Putamen (tissue), 1 donor: ENCODE results near the gene DNALI1.
"Not testable (repeated sequence)": the region's sequence is repeated elsewhere in the genome, so short reads cannot be mapped to it uniquely, and the experiment has no call there.

Source experiments
- DNase-seq: peaks from one replicate; pipeline ENCODE4 v3.0.0-alpha.2; 2016; ENCODE audit warnings: low spot score

Gene DNALI1

DNA sequence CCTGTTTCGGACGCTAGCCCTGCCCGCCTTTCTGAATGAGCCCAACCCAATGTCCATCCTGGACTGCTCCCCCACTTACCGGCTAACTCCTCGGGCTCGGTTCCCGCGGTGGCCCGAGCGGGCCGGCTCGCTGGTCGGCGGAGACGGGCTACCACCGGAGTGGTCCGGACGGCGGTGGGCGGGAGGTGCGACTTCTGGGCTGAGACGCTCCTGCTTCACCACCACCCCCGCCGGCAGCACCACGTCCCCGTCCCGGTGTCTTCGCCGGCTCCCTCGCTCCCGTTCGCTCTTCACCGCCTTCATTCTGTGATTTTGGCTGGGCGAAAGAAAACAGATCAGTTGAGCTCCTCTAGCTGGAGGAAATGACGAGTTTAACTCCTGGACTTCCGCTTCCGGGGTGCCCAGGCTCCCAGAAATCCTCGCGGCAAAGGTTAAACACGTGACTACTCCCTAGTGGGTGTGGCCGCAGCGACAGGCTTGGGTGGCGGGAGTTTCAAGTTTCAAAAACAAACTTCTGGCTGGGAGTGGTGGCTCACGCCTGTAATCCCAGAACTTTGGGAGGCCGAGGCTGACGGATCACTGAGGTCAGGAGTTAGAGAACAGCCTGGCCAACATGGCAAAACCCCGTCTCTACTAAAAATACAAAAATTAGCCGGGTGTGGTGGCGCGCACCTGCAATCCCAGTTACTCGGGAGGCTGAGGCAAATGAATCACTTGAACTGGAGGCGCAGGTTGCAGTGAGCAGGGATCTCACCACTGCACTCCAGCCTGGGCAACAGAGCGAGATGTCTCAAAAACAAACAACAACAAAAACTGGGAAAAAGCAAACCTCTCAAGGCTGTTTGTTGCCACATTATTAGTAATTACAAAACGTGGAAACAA lies 2.6 kb upstream of the DNALI1 start, which contains the start of gene SNIP1:
TSS of gene SNIP1 (minus strand) at position 367 of the 882 bp plus-strand sequence. CDS start at position 303, 64 bp downstream.
- DNase-seq = peak; percentile 96

DNA sequence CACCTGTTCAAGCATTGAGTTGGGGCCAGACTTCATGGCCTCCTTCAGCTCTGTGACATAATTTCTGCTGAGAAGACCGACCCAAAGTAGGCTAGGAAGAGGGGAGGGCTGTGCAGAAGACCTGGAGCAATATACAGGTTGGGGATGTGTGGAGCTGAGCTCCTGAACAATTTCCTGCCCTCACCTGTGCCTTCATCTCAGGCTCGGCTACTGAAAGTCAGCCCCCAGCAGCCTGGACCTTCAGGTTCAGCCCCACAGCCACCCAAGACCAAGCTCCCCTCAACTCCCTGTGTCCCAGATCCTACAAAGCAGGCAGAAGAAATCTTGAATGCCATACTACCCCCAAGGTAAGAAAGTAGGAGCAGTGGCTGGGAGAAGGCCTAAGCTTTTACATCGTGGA lies 662 bp downstream of the DNALI1 start:
- no peak for DNase-seq

DNA sequence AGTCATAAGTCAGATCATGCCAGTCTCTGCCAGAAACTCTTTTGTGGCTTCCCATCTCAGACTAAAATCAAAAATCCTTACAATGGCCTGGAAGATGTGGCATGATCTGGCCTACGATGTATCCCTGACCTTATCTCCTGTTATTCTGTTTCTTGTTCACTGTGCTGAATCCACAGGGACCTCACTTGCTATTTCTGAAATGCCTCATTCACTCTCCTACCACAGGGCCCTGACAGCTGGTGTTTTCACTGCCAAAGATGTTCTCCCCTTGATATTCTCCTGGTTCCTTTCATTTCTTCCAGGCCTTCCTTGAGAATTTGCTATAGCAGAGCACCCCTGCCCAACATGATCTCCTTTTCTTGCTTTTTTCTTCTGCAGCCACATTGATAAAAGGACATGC lies 1.7 kb downstream of the DNALI1 start:
- DNase-seq = no peak

DNA sequence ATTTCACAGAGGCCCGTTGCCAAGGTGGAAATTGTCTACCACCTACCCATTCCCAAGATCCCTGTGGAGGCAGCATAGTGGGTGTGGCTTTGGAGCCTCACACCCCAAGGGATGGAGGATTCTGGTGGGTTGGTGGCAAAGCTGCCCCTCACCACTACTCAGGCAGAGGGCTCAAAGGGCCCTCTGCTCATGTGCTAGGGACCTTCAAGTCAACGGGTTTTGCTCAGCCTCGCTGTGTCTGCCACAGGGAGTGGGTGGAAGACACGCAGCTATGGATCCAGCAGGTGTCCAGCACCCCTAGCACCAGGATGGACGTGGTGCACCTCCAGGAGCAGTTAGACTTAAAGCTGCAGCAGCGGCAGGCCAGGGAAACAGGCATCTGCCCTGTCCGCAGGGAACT lies 2.3 kb downstream of the DNALI1 start:
- no peak for DNase-seq

DNA sequence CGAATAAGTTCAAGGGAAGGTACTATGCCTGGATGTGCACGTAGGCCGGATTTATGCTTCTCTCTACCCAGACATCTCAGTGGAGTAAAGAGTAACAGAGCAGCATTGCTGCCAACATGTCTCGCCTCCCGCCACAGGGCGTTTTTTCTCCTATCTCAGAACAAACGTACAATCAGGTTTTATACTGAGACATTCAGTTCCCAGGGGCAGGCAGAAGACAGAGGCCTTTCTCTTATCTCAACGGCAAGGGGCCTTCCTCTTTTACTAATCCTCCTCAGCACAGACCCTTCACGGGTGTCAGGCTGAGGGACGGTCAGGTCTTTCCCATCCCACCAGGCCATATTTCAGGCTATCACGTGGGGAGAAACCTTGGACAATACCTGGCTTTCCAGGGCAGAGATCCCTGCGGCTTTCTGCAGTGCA lies 3.2 kb downstream of the DNALI1 start:
- not testable (repeated sequence) for DNase-seq

DNA sequence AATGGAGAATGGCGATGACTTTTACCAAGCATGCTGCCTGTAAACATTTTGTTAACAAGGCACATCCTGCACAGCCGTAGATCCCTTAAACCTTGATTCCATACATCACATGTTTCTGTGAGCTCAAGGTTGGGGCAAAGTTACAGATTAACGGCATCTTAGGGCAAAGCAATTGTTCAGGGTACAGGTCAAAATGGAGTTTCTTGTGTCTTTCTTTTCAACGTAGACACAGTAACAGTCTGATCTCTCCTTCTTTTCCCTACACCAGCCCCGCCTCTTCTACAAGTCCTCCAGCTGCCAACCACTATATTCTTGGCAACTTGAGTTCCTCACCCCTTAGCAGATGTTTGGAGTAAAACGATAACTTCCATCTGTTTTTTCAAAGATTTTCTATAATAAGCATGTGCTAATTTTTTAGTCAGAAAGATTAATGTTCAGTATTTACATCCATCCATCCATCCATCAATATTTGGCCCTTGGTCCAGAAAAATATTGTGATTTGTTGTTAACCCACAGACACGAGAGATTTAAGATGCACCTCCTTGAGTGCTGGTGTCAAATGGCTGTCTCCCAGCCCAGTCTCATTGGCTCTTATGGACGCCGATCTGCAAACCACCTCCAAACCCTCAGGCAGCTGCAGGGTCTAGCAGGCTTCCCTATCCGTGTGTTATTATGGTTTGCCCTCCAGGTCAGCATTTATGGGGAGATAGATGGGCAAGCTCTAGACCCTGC lies 3.8 kb downstream of the DNALI1 start:
- no peak for DNase-seq

DNA sequence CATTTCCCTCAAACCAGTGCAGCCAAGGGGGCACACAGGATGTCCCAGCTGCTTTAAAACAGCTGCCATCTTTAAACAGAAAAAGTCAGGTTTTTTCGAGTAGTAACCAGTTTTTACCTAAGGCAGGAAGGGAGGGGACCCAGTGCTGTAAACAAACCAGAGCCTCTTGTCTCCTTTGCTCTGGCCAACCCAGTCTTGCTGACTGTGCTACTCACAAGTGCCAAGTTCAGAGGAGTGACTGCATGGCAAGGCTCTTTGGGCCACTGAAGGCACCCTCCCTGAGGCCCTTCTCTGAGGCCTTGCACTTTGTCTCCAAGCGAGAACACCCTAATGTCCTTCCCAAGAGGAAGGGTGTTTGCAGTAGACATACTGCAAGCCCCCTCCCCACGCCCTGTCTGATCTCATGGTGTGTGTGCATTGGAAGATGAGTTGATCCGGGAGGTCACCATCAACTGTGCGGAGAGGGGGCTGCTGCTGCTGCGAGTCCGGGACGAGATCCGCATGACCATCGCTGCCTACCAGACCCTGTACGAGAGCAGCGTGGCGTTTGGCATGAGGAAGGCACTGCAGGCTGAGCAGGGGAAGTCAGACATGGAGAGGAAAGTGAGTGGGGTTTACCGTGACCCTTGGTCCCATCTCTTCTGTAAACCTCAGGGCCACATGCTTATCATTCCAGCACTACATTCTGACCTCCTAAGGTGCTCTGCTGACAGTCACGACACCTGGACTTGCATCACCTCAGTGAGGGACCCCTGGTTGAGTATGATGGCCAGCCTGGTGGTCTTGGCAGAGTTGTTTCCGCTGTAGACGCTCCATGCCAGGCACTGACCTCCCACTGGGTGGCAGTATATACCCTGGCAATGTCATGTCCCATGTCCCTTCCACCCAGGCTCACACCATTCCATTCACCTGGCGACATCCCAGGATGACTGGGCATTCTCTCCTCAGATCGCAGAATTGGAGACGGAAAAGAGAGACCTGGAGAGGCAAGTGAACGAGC lies 4.7 kb downstream of the DNALI1 start:
- no peak for DNase-seq

DNA sequence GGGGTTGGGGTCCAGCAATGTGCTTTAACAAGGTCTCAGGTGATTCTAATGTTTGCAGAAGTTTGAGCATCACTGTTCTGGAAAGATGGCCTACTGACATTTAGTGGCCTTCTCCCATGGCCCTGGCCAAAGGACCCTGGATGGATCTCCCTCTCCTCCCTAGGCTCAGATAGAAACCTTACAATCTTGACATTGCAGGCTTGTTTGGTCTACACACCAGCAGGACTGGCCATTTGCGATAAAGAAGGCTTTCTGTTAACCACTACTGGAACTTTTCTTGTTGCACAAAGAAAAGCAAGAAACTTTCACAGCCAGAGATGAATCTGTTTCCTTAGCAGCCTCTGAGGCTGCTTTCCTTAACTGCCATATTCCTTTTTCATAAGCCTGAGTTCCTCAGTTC lies 6.2 kb downstream of the DNALI1 start:
- no peak for DNase-seq

DNA sequence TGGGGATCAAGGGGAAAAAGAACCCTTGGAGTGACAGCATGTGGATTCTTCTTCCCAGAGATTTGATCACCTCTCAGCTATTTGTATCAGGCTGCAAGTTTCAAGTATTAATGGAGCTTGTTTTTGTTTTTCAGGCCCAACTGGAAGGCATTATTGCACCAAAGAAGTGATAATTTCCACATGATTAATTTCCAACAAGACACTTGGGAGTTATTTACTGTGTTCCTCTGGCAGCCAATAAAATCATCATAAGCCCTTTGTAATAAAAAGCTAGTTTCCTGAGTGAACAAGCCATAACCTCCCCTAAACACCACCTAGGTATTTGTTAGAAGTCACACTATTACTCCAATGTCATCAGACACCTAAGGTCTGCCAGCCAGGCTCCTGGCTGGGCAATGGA lies 8.2 kb downstream of the DNALI1 start:
- DNase-seq = no peak

DNA sequence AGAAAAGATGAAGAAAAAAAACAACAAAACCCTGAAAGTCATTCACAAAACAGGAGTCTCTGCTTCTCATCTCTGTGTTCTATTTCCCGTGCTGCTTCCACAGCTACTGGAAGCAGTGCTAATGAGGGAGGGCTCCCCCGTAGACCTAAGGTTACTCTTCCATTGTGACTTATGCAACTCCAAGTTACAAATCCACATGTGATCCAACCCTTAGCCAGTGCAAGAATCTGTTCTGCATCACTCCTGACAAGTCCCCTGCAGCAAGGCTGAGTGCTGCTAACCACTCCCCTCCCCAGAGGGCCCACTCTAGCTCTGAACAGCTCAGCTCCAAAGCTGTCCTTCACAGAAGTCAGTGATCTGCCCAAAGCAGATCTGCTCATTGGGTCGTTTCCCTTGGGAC lies 10.3 kb downstream of the DNALI1 start:
- no peak for DNase-seq

DNA sequence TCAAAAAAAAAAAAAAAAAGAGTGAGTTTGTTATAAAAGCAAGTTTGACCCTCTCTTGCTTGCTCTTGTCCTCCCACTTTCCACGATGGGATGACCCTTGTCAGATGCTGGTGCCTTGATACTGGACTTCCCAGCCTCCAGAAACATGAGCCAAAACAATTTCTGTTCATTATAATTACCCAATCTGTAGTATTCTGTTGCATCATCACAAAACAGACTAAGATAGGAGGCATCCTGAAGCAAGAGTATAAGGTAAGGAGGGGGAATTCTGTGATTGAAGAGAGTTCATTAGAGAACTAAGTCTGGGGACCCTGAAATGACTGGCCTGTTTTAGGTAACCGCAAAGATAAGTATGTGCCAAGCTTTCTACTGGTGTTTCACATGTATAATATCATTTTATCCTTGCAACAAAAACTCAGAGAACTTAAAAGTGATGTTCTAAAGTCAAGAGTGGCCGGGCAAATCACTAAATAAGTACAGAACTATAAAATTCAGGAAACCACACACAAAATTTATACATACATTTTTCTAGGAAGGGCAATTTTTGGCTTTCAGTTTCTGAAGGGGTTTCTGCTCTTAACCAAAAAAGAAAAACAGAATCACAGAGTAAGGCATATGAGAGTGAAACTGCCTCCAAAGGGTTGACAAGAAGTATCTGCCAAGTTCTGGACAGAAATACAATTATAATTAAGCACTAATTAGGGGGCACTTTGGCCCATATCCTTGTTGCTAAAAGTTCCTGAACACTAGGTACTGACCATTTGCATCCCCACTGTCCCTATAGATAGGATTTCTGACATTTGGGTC lies 14.0 kb downstream of the DNALI1 start:
- DNase-seq = no peak

DNA sequence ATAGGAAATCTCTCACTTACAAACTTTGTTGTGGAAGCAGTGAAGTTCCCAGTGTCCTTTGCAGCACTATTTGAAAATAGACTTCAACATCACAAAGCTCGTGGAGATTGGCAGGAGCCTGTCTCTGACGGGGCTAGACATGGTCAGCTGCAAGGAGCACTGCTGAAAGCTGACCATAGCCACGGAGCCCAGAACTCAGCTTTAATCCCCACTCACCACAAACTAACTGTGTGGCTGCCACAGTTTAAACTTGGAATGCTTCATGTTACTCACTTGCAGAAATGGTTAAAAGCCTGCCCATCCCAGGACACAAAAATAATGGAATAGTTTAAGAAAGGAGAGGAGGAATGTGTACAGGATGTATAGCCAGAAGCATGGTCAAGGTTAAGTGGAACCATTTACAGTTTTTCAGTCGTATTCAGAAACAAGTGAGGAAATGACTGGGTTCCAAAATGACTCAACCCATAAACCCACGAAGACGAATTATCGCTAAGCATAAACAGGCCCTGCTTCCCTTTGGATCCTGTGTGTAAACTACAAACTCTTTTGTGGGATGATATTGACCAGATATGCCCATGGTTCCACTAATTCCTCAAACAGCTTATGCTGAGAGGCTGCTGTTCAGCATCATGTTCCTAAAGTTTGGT lies 18.2 kb downstream of the DNALI1 start:
- no peak for DNase-seq

DNA sequence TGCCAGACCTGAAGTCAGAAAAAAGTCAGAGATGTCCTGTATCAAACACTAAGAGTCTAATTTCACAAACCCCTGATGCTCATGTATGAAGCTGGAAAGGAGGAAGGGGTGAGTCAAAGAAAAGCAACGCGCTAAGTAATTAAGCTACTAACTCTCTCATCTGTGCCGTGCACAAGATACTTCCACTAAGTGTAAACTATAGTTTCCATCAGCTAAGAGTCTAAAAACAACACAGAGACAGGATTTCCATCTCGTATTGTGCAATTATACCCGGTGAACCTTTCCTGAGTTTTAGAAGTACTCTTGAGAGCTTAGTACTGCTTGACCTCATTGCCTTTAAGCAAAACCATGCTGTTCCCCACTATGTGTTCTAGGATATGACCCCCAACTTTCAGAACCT lies 19.0 kb downstream of the DNALI1 start:
- DNase-seq = no peak

DNA sequence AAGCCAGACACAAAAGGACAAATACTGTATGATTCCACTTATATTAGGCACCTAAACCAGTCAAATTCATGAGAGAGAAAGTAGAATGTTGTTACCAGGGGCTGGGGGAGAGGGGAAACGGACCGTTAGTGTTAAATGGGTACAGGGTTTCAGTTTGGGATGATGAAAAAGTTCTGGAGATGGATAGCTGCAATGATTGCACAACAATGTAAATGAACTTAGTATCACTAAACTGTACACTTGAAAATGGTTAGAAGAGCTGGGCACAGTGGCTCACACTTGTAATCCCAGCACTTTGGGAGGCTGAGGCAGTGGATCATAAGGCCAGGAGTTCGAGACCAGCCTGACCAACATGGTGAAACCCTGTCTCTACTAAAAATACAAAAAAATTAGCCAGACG lies 27.8 kb downstream of the DNALI1 start:
- DNase-seq = not testable (repeated sequence)

DNA sequence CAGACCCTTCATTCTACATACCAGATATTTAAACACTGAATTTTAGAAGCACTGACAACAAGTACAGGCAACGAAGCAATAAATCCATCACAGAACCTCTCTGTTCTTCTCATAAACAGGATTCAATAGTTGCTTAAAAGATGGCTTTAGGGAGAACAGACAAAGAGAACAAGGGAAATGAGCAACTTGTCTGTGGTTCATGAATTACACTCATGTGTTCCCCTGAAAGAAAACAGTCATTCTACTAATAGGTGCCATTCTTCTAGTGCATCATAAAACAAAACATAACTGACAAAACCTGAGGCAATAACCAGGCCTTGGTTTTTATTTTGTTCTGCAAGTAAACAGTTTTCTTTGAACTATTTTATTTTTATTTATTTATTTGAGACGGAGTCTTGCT lies 32.2 kb downstream of the DNALI1 start:
- no peak for DNase-seq

DNA sequence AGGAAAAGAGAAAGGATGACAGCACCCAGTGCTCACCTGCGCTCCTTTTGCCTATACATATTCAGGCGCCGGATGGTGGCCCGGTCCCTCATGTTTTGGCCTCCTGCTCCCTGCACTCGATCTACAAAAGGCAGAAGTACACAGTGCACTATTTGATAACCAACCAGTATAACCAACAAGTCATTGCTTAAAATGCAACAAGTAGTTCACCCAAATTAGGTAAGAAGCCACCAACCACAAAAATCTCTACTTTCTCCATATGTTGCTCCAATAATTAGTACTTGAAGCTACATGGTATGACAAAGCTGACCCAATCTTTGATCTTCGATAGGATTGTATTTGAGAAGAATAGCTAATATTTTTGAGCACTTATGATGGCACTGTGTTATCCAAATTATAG lies 37.0 kb downstream of the DNALI1 start:
- no peak for DNase-seq

DNA sequence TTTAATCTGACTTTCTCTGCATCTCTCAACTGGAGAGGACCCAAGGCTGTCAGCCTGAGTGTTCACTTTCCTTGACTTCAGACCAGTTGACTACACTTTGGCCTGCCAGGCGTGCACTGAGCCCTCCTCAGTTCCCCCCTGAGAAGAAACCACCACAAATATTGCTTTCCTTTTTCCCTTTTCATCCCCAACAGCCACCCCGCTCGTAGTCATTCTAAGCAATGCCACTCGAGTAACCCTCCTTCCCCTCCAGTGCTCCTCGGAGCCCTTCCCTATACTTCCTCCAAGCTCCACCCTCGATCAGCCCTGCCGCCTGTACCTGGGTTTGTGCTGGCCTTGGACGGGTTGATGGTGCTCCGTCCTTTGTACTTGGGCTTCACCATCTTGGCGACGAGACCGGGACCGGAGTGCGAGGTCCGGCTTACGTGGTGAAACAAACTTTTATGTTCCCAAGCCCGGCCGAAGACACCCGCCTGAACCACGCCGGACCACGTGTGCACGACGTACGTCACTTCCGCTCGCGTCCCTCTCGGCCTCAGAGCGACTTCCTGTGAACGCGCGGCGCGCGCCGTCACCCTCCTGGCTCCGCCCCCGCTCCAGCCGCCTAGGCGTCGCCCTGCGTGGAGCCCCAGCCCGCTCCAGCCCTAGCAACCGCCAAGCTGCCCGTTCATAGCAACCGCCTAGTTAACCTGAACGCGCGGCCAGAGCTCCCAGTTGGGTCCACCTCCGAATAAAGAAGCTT lies 38.9 kb downstream of the DNALI1 start, which contains the start of gene GNL2:
TSS of gene GNL2 (minus strand) at position 498 of the 742 bp plus-strand sequence. CDS start at position 383, 115 bp downstream.
- DNase-seq = peak; percentile 95

DNA sequence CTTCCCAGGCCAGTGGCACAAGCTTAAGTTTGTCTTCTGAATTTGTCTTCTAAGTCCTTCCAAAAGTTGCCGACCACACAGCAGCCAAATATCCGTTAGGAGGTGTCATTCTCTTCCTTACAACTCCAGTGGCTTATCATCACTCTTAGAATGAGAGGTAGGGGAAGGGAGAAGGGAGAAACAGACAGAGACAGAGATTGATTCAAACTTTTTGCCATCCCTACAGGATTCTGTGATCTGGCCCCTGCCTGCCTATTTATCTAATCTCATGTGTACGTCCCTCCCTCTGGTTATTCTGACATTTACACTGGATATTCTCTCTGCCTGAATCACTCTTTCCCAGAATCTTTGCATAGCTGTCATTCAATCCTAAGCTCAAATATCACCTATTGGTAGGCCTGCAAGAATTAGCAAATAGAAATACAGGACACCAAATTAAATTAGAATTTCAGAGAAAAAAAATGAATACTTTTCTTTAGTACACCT lies 39.5 kb downstream of the DNALI1 start:
- no peak for DNase-seq

DNA sequence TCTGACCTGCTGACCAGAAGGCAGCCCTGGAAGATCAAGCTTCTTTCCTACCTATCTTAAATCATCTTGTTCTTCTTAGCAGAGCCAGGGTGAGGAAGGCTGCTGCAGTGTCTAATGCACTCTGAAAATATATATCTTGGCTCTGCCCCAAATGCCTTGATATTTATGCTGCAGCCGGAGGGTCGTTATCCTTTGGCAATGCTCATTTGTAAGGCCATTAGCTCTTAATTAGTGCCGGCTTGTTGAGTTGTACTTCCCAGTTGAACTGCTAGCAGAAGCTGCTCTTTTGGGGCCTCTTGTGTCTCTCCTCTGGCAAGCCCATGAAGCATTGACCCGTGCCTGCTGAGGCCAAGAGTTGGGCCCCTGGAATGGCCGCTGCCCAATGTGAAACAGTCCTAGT lies 43.2 kb downstream of the DNALI1 start:
- DNase-seq = no peak

DNA sequence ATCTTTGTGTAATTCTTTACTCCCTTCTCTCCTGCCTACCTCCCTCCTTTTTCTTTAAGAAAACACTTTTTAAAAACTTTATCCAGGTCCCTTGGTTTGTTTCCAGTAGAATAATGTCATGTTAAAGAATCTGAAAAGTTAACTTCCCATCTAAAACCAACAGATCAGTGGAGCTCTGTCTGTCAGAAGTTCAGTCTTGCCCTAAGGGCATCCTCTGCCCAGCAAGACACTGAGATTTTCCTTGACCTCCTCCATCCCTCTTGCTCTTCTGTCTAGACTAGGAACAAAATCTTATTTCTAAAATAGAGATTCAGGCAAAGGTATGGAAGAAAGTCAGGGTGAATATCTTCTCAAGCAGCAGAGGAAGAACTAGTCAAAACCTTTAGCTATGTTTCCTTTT lies 44.7 kb downstream of the DNALI1 start:
- DNase-seq = no peak
